Activated T-cell treated with anti-CD3 and anti-CD28 coated beads for 48 hours (primary cell): ENCODE data around the gene UNC45A.

Experiments used
- DNase-seq: peaks from one replicate; pipeline ENCODE4 v3.0.0-alpha.2; 2020; ENCODE audit warnings: low read depth

The UNC45A gene

DNA sequence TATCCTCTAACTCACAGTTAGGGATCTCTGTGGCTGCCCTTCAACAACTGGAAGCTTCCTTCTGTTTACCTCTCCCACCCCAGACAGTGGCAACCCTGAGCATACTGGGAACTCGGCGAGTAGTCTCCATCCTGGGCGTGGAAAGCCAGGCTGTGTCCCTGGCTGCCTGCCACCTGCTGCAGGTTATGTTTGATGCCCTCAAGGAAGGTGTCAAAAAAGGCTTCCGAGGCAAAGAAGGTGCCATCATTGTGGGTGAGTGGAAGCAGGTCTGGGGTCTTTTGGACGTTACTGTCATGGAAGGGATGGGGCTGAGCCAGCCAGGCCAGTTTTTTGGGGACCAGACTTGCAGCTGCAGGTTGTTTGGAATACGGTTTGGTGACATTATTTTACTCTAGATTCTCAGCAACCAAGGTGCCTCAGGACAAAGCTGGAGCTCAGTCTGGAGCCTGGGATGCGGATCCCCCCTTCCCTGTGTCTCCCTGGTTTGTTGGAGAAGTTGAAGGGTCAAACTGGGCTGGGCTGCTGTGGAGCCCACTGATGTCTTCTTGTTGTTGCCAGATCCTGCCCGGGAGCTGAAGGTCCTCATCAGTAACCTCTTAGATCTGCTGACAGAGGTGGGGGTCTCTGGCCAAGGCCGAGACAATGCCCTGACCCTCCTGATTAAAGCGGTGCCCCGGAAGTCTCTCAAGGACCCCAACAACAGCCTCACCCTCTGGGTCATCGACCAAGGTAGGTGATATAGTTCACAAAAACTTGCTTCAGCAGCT is 7.5 kb downstream of the UNC45A start:
- no peak for DNase-seq

DNA sequence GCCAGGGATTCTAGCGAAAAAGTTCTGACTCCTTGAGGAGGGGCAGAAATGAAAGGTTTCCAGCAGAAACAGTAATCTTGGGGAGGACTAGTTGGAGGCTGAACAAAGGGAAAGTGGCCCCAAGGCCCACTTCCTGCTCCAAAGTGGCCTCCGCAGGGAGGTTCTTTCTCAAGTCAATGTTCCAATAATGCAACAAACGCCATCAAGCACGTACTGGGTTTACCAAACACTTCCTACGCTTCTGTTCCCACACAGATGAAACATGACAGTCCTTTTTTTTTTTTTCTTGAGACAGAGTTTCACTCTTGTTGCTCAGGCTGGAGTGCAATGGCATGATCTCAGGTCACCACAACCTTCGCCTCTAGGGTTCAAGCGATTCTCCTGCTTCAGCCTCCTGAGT is 10.0 kb downstream of the UNC45A start:
- no peak for DNase-seq

DNA sequence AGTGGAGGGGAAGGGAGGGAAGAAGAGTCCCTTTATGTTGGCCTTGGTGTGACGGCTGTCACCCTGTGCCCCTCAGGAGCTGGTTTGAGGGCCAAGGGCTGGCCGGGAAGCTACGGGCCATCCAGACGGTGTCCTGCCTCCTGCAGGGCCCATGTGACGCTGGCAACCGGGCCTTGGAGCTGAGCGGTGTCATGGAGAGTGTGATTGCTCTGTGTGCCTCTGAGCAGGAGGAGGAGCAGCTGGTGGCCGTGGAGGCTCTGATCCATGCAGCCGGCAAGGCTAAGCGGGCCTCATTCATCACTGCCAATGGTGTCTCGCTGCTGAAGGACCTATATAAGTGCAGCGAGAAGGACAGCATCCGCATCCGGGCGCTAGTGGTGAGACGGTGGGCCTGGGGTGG is 11.5 kb downstream of the UNC45A start:
- DNase-seq: no peak

DNA sequence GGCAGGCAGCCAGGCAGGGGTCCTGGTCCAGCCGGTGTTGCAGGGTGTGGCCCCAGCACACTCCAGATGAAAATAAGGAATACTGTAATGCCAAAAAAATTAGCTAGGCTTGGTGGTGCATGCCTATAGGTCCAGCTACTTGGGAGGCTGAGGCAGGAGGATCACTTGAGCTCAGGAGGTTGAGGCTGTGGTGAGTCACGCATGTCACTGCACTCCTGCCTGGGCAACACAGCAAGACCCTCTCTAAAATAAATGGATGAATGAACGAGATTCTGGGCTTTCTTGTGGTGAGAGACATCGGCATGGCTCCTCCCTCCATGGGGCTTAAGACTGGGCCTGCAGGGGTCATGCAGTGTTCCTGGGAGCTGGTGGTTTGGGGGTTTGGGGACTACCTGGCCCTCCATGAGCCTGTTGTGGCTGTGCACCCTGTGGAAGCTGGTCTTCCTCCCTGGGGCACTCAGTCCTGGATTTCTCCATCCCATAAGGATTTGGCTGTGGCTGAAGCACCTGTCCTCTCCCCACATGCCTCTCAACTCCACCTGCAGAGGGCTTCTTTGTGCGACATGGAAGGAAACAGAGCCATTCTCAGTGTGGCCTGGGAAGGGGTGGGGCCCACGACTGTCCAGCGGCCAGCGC is 12.0 kb downstream of the UNC45A start:
- DNase-seq: no peak

DNA sequence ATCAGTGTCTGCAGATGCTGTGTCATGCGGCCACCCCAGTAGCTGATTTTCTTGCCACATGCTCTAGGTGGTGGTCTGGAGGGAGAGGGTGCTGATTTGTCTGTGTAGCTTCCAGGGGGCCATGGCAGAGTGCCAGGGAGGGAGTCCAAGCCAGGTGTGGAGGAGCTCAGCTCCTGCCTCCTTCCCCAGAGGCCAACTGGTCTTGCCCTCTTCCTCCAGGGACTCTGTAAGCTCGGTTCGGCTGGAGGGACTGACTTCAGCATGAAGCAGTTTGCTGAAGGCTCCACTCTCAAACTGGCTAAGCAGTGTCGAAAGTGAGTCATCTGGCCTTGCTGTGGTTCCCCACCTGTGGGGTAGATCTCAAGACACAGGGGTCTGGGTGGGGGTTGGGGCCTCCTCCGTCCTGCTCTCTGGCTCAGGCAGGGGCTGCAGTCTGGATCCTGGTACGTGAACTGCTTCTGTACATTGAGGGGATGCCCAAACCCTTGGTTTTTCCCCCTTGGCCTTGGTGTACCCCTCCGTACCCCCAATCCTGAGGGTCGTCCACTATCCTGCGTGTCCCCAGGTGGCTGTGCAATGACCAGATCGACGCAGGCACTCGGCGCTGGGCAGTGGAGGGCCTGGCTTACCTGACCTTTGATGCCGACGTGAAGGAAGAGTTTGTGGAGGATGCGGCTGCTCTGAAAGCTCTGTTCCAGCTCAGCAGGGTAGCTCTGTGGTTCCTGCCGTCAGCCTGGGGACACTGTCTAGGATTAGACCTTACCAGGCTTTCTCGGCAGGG is 12.7 kb downstream of the UNC45A start:
- DNase-seq: no peak

DNA sequence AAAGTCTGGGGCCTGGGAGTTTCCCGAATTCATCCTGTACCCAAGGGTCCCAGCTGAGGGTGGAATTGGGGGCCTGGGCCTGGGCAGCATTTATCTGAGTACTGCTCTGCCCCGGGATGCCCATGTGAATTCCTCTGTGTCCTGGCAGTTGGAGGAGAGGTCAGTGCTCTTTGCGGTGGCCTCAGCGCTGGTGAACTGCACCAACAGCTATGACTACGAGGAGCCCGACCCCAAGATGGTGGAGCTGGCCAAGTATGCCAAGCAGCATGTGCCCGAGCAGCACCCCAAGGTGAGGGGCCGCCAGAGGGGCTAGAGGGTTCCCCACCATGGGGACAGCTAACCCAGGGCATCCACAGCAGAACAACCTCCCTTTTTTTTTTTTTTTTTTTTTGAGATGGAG is 13.4 kb downstream of the UNC45A start:
- DNase-seq: no peak

DNA sequence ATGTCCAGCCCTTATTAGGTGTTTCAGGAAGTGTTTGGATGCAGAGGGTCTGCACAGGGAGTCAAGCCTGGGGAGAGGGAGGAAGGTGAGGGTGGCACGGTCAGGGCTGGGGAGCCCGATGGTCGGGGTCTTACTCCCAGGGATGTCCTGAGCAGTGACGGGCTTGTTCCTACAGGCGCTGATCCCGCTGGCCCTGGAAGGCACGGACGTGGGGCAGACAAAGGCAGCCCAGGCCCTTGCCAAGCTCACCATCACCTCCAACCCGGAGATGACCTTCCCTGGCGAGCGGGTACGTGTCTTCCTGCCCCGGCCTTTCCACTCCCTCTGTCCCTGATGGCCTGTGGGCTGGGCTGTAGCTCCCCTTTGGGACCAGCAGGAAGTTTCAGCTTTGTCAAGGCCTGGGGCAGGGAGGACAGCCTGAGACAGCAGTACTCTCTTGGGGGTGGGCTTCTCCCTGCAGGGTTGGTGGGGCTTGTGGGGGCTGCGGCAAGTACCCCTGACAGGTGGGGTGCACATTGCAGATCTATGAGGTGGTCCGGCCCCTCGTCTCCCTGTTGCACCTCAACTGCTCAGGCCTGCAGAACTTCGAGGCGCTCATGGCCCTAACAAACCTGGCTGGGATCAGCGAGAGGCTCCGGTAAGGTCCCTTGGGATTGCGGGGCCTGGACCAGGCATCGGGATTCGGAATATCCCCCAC is 15.0 kb downstream of the UNC45A start:
- DNase-seq: no peak

DNA sequence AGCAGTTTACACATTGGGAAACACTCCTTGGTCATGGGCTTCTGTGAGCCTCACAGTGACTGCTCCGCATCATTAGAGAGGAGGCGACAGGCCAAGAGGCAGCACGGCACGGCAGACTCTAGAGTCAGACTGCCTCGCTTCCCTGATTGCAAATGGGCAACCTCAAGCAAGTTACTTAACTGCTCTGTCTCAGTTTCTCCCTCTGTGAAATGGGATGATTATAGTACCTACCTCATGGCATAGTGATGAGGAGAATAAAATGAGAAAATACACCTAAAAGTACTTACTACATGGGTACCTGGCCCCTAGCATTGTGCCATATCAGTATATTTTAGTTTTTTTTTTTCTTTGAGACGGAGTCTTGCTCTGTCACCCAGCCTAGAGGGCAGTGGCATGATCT is 15.6 kb downstream of the UNC45A start:
- DNase-seq: no peak

DNA sequence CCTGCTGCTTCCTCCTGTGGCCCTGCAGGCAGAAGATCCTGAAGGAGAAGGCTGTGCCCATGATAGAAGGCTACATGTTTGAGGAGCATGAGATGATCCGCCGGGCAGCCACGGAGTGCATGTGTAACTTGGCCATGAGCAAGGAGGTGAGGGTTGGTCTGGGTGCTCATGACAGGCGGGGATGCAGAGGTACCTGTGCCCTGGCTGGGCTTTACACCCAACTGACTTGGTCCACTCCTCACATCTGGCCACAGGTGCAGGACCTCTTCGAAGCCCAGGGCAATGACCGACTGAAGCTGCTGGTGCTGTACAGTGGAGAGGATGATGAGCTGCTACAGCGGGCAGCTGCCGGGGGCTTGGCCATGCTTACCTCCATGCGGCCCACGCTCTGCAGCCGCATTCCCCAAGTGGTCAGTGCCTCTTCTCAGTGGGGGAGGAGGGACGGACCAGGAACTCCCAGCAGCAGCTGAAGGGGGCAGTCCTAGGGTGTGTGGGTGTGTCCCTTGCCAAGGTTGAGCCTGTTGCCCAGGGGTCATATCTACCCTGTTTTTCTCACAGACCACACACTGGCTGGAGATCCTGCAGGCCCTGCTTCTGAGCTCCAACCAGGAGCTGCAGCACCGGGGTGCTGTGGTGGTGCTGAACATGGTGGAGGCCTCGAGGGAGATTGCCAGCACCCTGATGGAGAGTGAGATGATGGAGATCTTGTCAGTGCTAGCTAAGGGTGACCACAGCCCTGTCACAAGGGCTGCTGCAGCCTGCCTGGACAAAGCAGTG is 18.0 kb downstream of the UNC45A start:
- DNase-seq: no peak

DNA sequence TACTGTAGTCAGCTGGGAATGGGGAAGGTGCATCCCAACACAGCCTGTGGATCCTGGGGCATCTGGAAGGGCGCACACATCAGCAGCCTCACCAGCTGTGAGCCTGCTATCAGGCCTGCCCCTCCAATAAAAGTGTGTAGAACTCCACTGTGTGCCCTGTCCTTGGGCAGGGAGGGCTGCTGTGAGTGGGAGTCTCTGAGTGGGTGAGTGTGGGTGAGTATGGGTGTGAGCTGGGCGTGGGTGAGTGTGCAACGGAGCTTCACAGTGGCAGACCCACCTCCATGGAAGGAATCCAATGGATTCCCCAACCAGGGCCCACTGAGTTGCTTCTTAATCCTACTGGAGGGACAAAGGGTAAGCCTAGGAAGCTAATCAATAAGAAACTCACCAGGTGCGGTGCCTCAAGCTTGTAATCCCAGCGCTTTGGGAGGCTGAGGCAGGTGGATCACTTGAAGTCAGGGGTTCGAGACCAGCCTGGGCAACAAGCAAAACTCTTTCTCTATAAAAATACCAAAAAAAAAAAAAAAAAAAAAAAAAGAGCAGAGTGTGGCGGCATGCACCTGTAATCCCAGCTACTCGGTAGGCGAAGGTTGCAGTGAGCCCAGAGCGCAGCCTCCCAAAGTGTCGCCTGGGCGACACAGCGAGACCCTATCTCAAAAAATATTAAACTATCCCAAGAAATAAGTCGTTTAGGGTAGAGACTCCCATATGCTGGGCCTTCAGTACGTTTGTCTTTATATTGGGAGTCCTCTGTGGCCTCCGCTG is 19.0 kb downstream of the UNC45A start:
- DNase-seq: no peak

DNA sequence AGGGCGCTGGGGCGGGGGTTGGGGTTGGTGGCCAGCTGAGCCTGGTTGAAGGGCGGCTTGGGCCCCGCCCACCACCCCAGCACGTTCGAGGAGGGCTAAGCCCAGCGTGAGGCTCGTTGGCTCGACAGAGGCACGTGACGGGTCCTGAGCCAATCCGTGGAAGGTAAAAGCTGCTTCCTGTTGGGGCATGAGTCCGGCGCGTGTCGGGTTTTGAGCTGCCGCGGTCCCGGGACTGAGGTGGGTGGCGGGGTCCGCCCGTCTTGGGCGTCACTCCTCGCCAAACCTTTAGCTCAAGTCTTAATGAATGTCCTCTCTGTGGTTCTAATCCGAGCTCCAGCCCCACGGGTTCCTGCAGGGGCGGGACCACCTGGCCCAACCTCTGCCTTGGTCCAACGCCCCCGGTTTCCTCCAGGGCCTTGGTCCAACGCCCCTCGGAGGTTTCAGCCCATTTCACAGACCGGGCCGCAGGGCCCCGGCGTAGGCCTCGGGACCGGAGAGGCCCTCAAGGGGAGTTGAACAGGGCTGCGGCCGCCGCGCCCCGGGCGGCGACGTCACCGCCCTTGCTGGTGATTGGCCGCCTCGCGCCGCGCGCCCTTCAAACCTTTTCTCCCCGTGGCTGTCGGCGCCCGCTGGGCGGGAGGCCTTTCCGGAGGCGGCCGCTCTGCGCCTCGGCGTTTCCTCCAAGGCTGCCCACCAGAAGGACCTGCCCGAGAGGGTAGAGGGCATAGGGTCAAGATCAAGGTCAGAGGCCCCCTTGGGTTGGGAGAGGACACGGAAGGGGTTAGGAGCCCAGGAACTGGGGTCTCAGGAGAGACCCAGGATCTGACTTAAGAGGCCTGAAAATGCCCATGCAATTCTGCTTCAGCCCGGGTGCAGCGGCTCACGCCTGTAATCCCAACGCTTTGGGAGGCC is 19.9 kb downstream of the UNC45A start, which contains the start of gene RCCD1:
RCCD1 (plus strand) TSS at position 173 of the 912 bp plus-strand sequence. CDS start 1,851 bp downstream, outside the sequence.
- DNase-seq: peak; percentile 87

DNA sequence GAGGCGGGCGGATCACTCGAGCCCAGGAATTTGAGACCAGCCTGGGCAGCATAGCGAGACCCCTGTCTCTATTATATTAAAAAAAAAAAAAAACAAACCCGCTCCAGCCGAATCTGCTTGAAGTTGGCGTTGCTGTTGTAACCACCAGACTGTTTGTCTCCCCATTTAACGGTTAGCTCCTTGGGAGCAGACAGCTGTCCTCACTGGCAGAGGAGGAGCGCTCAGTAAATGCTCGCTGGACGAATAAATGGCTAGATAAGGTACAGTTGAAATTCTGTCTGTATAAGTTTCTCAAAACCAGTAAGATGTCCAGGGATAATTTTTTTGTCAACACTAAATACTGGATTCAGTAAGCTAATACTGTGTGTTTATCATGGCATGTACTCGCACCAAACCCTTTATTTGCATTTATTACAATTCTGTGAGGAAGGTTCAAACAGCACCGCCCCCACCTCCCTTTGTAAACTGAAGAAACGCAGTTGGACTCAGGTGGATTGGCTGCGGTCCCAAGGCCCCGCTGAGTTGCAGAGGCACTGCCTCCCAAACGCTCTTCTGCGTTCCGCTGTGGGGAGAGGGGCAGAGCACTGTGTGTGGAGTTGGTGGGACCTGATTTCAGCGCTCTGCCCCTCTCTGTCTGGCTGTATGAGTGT is 20.7 kb downstream of the UNC45A start:
- DNase-seq: no peak

DNA sequence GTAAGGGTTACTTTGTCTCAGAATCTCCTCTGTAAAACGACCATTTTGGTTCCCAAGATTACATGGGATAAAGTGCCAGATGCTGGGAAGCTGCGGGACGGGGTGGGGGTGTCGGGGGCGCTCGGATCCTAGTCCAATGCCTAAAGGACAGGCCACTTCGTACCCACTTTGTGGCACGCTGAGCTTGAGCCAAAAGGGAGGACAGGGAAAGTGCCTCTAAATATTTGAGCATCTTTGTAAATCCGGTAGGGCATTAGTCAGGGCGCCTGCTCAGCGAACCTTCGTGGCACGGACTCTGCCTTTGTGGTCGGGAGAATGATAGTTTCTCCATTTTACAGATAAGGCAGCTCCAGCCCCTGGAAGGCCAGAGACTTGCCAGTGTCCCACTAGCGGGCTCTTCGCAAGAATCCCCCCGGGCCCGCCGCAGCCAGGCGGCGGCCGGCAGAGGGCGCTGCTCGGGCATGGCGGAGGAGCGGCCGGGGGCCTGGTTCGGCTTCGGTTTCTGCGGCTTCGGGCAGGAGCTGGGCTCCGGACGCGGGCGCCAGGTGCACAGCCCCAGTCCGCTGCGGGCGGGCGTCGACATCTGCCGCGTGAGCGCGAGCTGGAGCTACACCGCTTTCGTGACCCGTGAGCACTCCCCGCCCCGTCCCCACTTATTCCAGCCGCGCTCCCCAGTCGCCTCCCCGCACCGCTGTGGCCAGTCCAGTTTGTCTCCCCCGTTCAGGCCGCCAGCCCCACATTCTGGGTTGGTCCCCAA is 21.4 kb downstream of the UNC45A start:
- peak; percentile 69 for DNase-seq

DNA sequence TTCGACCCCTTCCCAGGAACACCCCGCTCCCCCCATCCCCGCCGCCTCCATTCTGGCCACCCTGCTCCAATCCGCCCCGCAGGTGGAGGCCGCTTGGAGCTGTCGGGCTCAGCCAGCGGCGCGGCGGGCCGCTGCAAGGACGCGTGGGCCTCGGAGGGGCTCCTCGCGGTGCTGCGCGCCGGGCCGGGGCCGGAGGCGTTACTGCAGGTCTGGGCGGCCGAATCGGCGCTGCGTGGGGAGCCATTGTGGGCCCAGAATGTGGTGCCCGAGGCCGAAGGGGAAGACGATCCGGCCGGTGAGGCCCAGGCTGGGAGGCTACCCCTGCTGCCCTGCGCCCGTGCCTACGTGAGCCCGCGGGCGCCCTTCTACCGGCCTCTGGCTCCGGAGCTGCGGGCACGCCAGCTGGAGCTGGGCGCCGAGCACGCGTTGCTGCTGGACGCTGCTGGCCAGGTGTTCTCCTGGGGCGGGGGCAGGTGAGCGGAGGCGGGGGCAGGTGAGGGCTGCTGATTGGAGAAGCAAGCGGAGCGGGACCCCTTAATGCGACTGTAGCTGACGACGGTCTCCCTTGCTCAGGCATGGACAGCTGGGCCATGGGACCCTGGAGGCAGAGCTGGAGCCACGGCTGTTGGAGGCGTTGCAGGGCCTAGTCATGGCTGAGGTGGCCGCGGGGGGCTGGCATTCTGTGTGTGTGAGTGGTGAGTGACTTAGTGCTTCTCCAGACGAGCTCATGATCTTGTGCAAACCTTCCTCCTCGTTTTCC is 22.1 kb downstream of the UNC45A start:
- no peak for DNase-seq

DNA sequence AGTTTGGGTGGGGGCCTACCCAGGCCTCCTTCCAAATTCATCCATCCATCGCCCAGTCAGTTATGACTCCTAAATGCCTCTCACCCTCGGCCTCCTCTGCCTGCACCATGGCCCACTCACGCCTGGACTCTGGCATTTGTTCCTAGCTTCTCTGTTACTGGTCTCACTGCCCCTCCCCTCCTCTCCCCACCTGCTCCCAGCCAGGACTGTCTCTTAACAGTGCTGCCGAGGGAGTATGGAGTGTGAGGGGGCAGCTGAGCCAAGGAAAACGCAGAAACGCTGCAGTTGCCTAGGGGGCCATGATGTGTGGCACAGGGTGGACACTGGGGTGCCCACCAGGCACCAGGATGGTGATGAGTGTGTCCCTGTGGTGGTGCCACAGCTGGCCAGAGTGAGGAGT is 22.7 kb downstream of the UNC45A start:
- no peak for DNase-seq

DNA sequence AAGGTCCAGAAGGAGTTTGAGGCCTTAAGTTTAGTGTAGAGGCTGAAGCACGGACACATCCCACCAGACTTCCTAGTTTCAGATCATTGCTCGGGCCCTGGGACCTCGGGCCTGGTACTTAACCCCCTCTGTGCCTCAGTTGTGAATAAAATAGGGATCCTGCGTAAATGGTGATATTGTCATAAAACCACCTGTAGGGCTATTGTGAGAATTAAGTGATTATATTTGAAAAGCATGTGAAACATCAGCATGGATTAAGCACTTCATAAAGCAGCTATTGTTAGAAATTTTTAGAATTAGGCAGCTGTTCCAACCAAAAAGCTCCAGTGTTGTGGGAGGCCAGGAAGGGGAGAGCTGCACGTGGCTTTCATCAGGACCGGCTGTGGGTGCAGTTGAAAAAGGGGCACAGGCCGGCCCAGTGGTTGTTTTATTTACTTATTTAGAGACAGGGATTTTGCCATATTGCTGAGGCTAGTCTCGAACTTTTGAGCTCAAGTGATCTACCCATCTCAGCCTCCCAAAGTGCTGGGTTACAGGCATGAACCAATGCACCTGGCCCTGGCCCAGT is 24.0 kb downstream of the UNC45A start:
- DNase-seq: no peak

DNA sequence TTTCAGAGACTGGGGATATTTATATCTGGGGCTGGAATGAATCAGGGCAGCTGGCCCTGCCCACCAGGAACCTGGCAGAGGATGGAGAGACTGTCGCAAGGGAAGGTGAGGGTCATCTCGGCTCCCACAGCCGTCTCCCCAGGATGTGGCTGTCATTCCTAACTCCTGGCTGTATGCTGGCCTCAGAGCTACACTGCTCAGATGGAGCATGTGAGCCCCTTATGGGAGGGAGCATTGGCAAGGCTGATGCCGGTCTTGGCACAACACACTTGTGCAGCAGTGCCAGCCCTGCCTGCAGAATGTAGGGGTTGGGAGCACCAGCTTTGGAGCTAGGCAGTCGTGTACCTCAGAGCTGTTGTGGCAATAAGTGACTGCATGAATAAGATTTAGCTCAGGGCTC is 24.8 kb downstream of the UNC45A start:
- DNase-seq: no peak
